Measurements from ENCODE around the gene CEP85L. TPM values are rescaled to one million over a fixed set of nuclear protein-coding genes. Genes with fewer than 3 reads are reported as not detected.
A peak's percentile ranks its signal among the peaks of the same experiment; 100 is the strongest.

Gene CEP85L
- total RNA-seq, 4 donors from 2014 or later, result 10.9 to 22.6 (median 16.7) TPM

DNA sequence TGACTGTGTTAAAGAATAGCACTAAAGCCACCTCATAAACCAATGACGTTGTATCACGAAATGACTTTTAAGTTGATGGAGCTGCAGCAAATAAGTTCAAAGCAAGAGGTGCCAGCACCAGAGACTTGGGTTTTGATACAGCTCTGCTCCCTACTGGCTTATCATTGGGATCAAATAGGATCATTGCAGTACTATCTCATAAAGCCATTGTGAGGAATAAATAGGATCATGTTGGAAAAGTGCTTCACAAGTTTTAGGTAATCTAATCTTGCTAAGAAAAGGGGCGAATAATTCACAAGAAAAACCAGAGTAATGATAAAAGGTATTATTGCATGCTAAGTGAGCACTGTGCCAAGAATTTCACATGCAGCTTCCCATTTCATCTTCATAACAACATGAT, 10.4 kb upstream of the CEP85L start:
- Histone ChIP-seq H3K36me3 (no peaks in the 10 kb centered on the region), H3K4me3 (no peak overlapping the region), H3K9me3 (no peaks in the 10 kb centered on the region), H3K27ac (no peak overlapping the region), H3K4me1 (peaks cover 0 to 19% (median 0%) of the 10 kb centered on the region in 3 donors), H3K27me3 (no peaks in the 10 kb centered on the region)
- no peak for TF ChIP-seq POLR2AphosphoS5 (IDR thresholded peaks at IDR 0.05)
- TF ChIP-seq EP300 (IDR thresholded peaks at IDR 0.05), result no peak
- no peak for TF ChIP-seq POLR2A (IDR thresholded peaks at IDR 0.05)
- TF ChIP-seq, protein P1, sequence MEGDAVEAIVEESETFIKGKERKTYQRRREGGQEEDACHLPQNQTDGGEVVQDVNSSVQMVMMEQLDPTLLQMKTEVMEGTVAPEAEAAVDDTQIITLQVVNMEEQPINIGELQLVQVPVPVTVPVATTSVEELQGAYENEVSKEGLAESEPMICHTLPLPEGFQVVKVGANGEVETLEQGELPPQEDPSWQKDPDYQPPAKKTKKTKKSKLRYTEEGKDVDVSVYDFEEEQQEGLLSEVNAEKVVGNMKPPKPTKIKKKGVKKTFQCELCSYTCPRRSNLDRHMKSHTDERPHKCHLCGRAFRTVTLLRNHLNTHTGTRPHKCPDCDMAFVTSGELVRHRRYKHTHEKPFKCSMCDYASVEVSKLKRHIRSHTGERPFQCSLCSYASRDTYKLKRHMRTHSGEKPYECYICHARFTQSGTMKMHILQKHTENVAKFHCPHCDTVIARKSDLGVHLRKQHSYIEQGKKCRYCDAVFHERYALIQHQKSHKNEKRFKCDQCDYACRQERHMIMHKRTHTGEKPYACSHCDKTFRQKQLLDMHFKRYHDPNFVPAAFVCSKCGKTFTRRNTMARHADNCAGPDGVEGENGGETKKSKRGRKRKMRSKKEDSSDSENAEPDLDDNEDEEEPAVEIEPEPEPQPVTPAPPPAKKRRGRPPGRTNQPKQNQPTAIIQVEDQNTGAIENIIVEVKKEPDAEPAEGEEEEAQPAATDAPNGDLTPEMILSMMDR (IDR thresholded peaks at IDR 0.05), result no peak
- no peak for ATAC-seq
- WGBS, 2 donors (ENCODE audit: low coverage in 1 of 2), result 88 to 90% methylated on average over 3 of the region's 3 CpGs

DNA sequence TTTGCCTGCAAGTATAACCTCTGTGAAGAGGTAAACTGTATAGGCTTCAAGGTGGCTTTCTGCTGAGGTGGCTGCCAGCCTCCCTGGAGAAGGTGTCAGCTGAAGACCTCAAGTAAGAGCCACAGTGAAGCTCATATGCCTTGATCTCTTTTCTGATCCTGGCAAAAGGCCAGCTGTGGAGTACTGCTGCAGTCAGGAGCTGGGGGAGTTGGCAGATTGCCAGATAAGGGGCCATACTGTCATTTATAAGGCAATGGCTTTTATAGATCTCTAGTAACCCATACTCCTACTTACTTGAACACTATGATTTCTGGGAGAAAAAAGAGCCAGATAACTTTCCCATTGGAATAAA, 8.8 kb upstream of the CEP85L start:
- H3K9me3 ChIP-seq, result no peaks in the 10 kb centered on the region
- no peaks in the 10 kb centered on the region for H3K36me3 ChIP-seq
- TF ChIP-seq, protein P1 (IDR thresholded peaks at IDR 0.05), result no peak
- no peak for TF ChIP-seq POLR2A (IDR thresholded peaks at IDR 0.05)
- TF ChIP-seq EP300 (IDR thresholded peaks at IDR 0.05), result no peak
- TF ChIP-seq POLR2AphosphoS5 (IDR thresholded peaks at IDR 0.05), result no peak
- peaks cover 0 to 19% (median 0%) of the 10 kb centered on the region in 3 donors for H3K4me1 ChIP-seq
- no peak overlapping the region for H3K4me3 ChIP-seq
- H3K27me3 ChIP-seq, result no peaks in the 10 kb centered on the region
- ATAC-seq, result no peak
- no peak overlapping the region for H3K27ac ChIP-seq

DNA sequence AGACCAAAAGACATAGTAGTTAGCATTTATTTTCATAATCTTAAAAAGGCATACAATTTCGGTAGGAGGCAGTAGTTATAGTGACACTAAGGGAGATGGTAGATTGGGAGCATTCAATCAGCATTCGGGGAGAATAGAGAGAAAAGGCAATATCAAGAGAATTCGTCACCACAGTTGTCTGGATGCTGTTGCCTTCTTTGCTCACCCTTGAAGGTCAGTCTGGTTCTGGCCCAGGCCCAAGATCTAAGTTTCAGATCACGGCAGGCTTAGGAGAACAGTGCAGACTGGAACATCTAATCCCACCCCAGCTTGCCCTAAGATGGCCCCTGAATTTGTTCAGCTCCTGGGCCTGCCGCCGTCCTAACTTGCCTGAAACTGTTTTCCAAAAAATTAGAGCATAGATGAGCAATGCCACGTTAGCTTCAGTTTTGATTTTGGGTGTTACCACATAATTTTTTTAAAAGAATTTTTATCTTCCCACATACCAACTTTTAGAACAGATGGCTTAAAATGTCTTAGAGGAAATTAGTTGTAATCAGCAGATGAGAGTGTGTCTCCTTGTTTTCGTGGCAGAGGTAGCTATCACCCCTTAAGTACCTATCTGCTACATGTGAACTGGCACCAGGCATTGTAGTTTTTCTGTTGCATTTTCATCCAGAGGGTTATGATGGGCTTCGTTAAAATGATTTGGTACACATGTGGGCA, 8.3 kb upstream of the CEP85L start:
- TF ChIP-seq, protein P1 (IDR thresholded peaks at IDR 0.05), result no peak
- TF ChIP-seq POLR2A (IDR thresholded peaks at IDR 0.05) (no peak), POLR2AphosphoS5 (IDR thresholded peaks at IDR 0.05) (no peak)
- H3K4me3 ChIP-seq, result no peak overlapping the region
- no peaks in the 10 kb centered on the region for H3K27me3 ChIP-seq
- H3K36me3 ChIP-seq, result no peaks in the 10 kb centered on the region
- peaks cover 0 to 19% (median 0%) of the 10 kb centered on the region in 3 donors for H3K4me1 ChIP-seq
- H3K9me3 ChIP-seq, result no peaks in the 10 kb centered on the region
- WGBS, 2 donors (ENCODE audit: low coverage in 1 of 2), result 67 to 68% methylated on average over 7 to 8 of the region's 9 CpGs
- ATAC-seq, result no peak
- no peak overlapping the region for H3K27ac ChIP-seq

DNA sequence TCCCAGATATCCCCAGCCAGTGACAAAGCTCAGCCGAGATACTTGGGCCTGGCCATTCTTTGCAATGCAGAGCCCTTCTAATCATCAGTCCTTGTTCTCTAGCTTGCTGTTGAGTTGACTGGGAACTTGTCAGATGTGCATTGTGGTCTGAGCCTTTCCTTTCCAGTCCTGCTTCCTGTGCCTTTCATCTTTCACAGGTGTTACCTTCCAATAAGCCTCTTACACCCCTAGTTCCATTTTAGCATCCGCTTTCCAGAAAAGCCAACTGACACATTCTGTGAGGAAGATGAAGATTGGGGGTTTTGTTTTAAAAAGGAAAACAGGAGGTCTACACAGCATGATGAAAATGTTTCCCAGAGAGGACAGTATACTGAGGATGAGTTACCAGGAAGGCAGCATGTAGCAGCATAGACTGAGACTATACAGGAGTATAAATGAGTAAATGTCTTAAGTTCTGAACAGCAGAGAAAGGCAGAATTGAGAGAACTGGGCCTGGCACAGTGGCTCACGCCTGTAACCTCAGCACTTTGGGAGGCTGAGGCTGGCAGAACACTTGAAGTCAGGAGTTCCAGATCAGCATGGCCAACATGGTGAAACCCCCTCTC, 5.6 kb upstream of the CEP85L start:
- Histone ChIP-seq H3K9me3 (no peaks in the 10 kb centered on the region), H3K36me3 (no peaks in the 10 kb centered on the region), H3K27ac (peak overlapping the region in 1 of 4 donors; percentile 17), H3K4me3 (no peak overlapping the region), H3K4me1 (peaks cover 0 to 24% (median 0%) of the 10 kb centered on the region in 3 donors), H3K27me3 (no peaks in the 10 kb centered on the region)
- no peak for TF ChIP-seq EP300 (IDR thresholded peaks at IDR 0.05)
- TF ChIP-seq POLR2AphosphoS5 (IDR thresholded peaks at IDR 0.05), result no peak
- TF ChIP-seq, protein P1 (IDR thresholded peaks at IDR 0.05), result no peak
- no peak for TF ChIP-seq POLR2A (IDR thresholded peaks at IDR 0.05)
- 94 to 96% methylated on average over 2 of the region's 3 CpGs for WGBS, 2 donors (ENCODE audit: low coverage in 1 of 2)
- ATAC-seq, result no peak

DNA sequence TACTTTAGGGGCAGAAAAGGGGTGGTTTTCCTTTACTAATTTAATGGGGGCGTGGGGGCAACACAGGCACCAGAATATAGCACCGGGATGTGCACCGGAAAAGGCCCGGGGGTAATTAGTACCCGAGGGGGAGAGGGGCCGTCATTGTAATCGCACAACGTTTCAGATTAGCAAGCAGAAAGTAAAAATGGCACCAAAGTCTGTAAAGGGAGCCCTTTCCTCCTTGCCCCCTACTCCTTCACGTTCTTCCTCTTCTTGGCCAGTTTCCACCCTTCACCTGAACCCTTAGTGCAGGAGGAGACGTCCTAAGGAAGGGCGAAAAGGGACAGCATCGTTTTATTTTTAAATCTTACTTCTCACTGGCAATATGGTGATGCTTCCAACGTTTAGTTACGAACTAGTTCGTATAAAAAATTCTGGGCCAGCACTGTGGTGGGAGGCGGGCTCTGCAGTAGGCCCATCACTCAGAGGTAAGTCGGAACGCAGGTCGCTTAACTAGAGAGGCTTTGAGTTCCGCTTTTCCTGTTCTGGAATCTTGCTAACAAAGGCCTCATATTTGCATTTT, 742 bp upstream of the CEP85L start:
- 52 to 71% methylated on average over 12 to 18 of the region's 20 CpGs for WGBS, 2 donors (ENCODE audit: low coverage in 1 of 2)
- ATAC-seq, result no peak
- Histone ChIP-seq H3K4me3 (peak overlapping the region; percentile 74 to 98), H3K27me3 (no peaks in the 10 kb centered on the region), H3K36me3 (no peaks in the 10 kb centered on the region), H3K4me1 (peaks cover 0 to 33% (median 0%) of the 10 kb centered on the region in 3 donors), H3K9me3 (no peaks in the 10 kb centered on the region), H3K27ac (peak overlapping the region; percentile 94 to 99 (median 96))
- TF ChIP-seq, protein P1 (IDR thresholded peaks at IDR 0.05), result no peak
- TF ChIP-seq POLR2A (IDR thresholded peaks at IDR 0.05), result no peak
- no peak for TF ChIP-seq POLR2AphosphoS5 (IDR thresholded peaks at IDR 0.05)
- TF ChIP-seq EP300 (IDR thresholded peaks at IDR 0.05), result no peak

All from gastroesophageal sphincter (tissue), 4 donors.